MM.1S (cell line): ENCODE data around the gene BICC1.

Source experiments
- DNase-seq: peaks from one replicate; pipeline ENCODE4 v3.0.0-alpha.2; 2015
- H2AFZ ChIP-seq: fragments of 300-600 bp; sonication (generic); 2 replicates; pipeline ENCODE4 v1.6.0; 2016; ENCODE audit warnings: antibody characterized with exemption, low read length
- H3F3A ChIP-seq: fragments of 300-600 bp; sonication (generic); 2 replicates; pipeline ENCODE4 v1.6.1; 2016; ENCODE audit warnings: mild to moderate bottlenecking, antibody characterized with exemption, low read length, moderate library complexity, mixed read lengths; ENCODE audit not compliant: insufficient read depth
- H3K27ac ChIP-seq: fragments of 300-600 bp; sonication (generic); 2 replicates; pipeline ENCODE4 v1.5.1; 2016; ENCODE audit warnings: mild to moderate bottlenecking, low read length
- H3K27me3 ChIP-seq: fragments of 300-600 bp; sonication (generic); replicated peaks from 2 replicates; pipeline ENCODE4 v1.6.0; 2016; ENCODE audit warnings: low read length; ENCODE audit not compliant: insufficient read depth
- H3K36me3 ChIP-seq: fragments of 300-600 bp; sonication (generic); replicated peaks from 2 replicates; pipeline ENCODE4 v1.6.1; 2016; ENCODE audit warnings: mild to moderate bottlenecking, low read length, mixed read lengths; ENCODE audit not compliant: insufficient read depth
- H3K4me1 ChIP-seq: fragments of 300-600 bp; sonication (generic); 2 replicates; pipeline ENCODE4 v1.6.1; 2016; ENCODE audit warnings: low read length, mixed read lengths
- H3K4me2 ChIP-seq: fragments of 300-600 bp; sonication (generic); 2 replicates; pipeline ENCODE4 v1.6.0; 2016; ENCODE audit warnings: low read depth, low read length
- H3K4me3 ChIP-seq: fragments of 300-600 bp; sonication (generic); 2 replicates; pipeline ENCODE4 v1.5.1; 2016; ENCODE audit warnings: low read length, mixed read lengths
- H3K79me2 ChIP-seq: fragments of 300-600 bp; sonication (generic); 2 replicates; pipeline ENCODE4 v1.6.1; 2016; ENCODE audit warnings: mixed run types, low read length, mixed read lengths
- H3K9ac ChIP-seq: fragments of 300-600 bp; sonication (generic); 2 replicates; pipeline ENCODE4 v1.6.1; 2016; ENCODE audit warnings: low read length, mixed read lengths
- H3K9me2 ChIP-seq: fragments of 300-600 bp; sonication (generic); replicated peaks from 2 replicates; pipeline ENCODE4 v1.6.1; 2016; ENCODE audit warnings: mild to moderate bottlenecking, low read length, mixed read lengths; ENCODE audit not compliant: insufficient read depth
- H3K9me3 ChIP-seq: fragments of 300-600 bp; sonication (generic); replicated peaks from 2 replicates; pipeline ENCODE4 v1.6.1; 2016; ENCODE audit warnings: mild to moderate bottlenecking, low read length, mixed read lengths; ENCODE audit not compliant: insufficient read depth
- H4K20me1 ChIP-seq: fragments of 300-600 bp; sonication (generic); 2 replicates; pipeline ENCODE4 v1.6.1; 2016; ENCODE audit warnings: mild to moderate bottlenecking, low read length, moderate library complexity, mixed read lengths; ENCODE audit not compliant: insufficient read depth
- CTCF ChIP-seq: fragments of 300-600 bp; sonication (generic); IDR thresholded peaks from 2 replicates; pipeline ENCODE4 v1.5.1; 2016; ENCODE audit warnings: antibody characterized with exemption, low read length, mixed read lengths
- EZH2 ChIP-seq: fragments of 300-600 bp; sonication (generic); optimal IDR thresholded peaks from 2 replicates; pipeline ENCODE3; 2017; ENCODE audit warnings: low read depth, mild to moderate bottlenecking, antibody characterized with exemption, low read length, mixed read lengths
- EZH2phosphoT487 ChIP-seq: fragments of 300-600 bp; sonication (generic); IDR thresholded peaks from 2 replicates; pipeline ENCODE4 v1.6.1; 2018; ENCODE audit warnings: antibody characterized with exemption, low read length

The BICC1 gene

GRCh38 chr10:58767652-58768051 lies 255.0 kb downstream of the BICC1 start:
- Histone ChIP-seq H3K4me2 (no peak overlapping the region), H3K9me3 (no peaks in the 10 kb centered on the region), H3K9ac (no peak overlapping the region), H3K4me3 (no peak overlapping the region), H3F3A (no peaks in the 10 kb centered on the region), H2AFZ (no peak overlapping the region), H3K79me2 (no peaks in the 10 kb centered on the region), H3K36me3 (no peaks in the 10 kb centered on the region), H3K9me2 (no peaks in the 10 kb centered on the region), H3K4me1 (no peaks in the 10 kb centered on the region), H4K20me1 (no peaks in the 10 kb centered on the region), H3K27ac (no peak overlapping the region), H3K27me3 (no peaks in the 10 kb centered on the region)
- TF ChIP-seq EZH2phosphoT487 (no peak), EZH2 (no peak), CTCF (no peak)
- DNase-seq = no peak

- Histone ChIP-seq H3K79me2 (no peaks in the 10 kb centered on the region), H3K27me3 (no peaks in the 10 kb centered on the region)
Observed at GRCh38 chr10:58771863-58772262, 259.2 kb downstream of the BICC1 start.

GRCh38 chr10:58772758-58773157 lies 260.1 kb downstream of the BICC1 start:
- Histone ChIP-seq H3K4me1 (no peaks in the 10 kb centered on the region), H4K20me1 (no peaks in the 10 kb centered on the region), H3K9me2 (no peaks in the 10 kb centered on the region), H2AFZ (no peak overlapping the region), H3K4me3 (no peak overlapping the region), H3K27ac (no peak overlapping the region), H3K9ac (no peak overlapping the region), H3F3A (no peaks in the 10 kb centered on the region), H3K9me3 (no peaks in the 10 kb centered on the region), H3K4me2 (no peak overlapping the region), H3K36me3 (no peaks in the 10 kb centered on the region), H3K27me3 (no peaks in the 10 kb centered on the region), H3K79me2 (no peaks in the 10 kb centered on the region)
- no peak for DNase-seq
- TF ChIP-seq EZH2phosphoT487 (no peak), CTCF (no peak), EZH2 (no peak)

More at GRCh38 chr10:58771863-58772262, 259.2 kb downstream of the BICC1 start:
- no peaks in the 10 kb centered on the region for H4K20me1 ChIP-seq
- H3K4me2 ChIP-seq = no peak overlapping the region
- H3K36me3 ChIP-seq = no peaks in the 10 kb centered on the region
- H3K9me2 ChIP-seq = no peaks in the 10 kb centered on the region
- H3K9ac ChIP-seq = no peak overlapping the region
- no peaks in the 10 kb centered on the region for H3F3A ChIP-seq
- no peak for DNase-seq
- H3K4me3 ChIP-seq = no peak overlapping the region
- no peaks in the 10 kb centered on the region for H3K4me1 ChIP-seq
- H3K27ac ChIP-seq = no peak overlapping the region
- no peak overlapping the region for H2AFZ ChIP-seq
- TF ChIP-seq CTCF (no peak), EZH2 (no peak), EZH2phosphoT487 (no peak)
- H3K9me3 ChIP-seq = no peaks in the 10 kb centered on the region

GRCh38 chr10:58773341-58773740 lies 260.7 kb downstream of the BICC1 start:
- H3K4me3 ChIP-seq = no peak overlapping the region
- no peak for TF ChIP-seq CTCF
- no peak for TF ChIP-seq EZH2
- TF ChIP-seq EZH2phosphoT487 = no peak
- no peak overlapping the region for H3K4me2 ChIP-seq
- no peaks in the 10 kb centered on the region for H3K36me3 ChIP-seq
- no peaks in the 10 kb centered on the region for H3K4me1 ChIP-seq
- no peaks in the 10 kb centered on the region for H3F3A ChIP-seq
- H3K9ac ChIP-seq = no peak overlapping the region
- H3K27ac ChIP-seq = no peak overlapping the region
- no peaks in the 10 kb centered on the region for H4K20me1 ChIP-seq
- no peaks in the 10 kb centered on the region for H3K79me2 ChIP-seq
- no peaks in the 10 kb centered on the region for H3K9me2 ChIP-seq
- no peak overlapping the region for H2AFZ ChIP-seq
- no peaks in the 10 kb centered on the region for H3K27me3 ChIP-seq
- H3K9me3 ChIP-seq = no peaks in the 10 kb centered on the region
- DNase-seq = no peak
